Activated CD8-positive, alpha-beta memory T cell treated with anti-CD3 and anti-CD28 coated beads for 24 hours (primary cell): ENCODE results near the gene MTR.

Source experiments
- DNase-seq: peaks from one replicate; pipeline ENCODE4 v3.0.0-alpha.2; 2020

The MTR gene

DNA sequence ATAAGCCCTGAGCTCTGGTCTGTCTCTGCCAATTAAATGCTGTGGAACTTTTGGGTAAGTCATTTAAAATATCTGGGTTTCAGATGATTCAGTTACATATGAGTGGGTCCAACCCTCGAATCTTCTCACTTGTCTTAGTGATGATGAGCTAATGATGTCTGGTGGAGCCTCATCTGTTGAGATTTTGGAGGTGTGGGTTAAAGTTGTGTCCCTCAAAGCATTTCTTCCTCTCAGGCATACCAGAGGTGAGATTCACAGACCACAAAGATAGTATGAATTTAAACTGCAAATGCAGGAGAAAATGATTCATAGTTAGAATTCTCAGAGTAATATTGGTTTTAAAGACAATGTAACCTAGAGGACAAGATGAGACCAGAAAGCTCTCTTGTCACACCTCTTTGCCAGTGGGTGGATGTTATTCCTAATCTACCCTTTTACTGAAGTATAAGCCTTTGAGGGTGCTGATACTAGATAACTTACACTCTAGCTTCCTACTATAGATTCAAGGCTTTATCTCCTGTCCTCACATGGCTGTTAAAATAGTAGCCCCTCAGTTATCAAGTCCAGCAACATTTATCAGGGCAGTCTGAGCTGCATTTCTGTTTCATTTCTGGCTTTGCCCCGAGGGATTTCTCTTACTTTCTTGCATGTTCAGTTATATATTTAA lies 118.4 kb downstream of the MTR start:
- no peak for DNase-seq

DNA sequence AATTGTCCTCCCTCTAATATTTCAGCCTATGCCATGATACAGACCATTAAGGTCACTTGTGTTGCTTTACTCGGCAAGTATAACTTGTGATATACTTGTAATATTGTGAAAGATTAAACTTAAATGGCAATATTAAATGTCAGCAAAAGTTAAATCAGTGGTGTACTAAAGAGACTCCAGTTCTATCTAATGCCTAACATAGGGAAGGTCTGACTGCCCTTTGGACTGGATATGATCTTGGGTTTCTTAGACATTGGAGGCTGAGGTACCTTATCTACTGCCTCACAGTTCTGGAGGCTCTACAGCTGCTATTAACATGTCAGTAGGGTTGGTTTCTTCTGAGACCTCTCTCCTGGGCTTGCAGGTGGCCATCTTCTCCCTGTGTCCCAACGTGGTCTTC lies 119.3 kb downstream of the MTR start:
- DNase-seq, result no peak

DNA sequence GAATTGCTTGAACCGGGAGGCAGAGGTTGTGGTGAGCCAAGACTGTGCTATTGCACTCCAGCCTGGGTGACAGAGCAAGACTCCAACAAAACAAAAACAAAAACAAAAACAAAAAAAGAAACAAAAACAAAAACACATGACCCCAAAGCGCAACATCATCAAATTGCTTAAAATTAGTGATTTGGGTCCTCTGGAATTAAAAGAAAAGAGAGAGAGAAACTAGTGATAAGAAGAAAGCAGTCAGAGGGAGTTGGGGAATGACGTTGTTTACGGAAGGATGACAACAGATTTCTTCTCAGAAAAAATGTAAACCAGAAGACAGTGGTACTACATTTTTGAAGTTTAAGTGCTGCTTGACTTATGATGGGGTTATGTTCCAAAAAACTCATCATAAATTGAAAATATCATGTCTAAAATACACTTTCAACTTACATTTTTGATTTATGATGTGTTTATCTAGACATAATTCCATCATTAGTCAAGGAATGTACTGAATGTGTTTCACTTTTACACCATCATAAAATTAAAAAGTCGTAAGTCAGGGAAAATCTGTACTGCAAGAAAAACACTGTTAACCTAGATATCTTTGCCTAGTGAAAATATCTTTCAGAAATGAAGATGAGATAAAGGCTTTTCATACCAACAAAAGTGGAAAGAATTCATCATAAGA lies 121.2 kb downstream of the MTR start:
- no peak for DNase-seq

GRCh38 chr1:236917448-236917847 lies 122.4 kb downstream of the MTR start:
- no peak for DNase-seq

DNA sequence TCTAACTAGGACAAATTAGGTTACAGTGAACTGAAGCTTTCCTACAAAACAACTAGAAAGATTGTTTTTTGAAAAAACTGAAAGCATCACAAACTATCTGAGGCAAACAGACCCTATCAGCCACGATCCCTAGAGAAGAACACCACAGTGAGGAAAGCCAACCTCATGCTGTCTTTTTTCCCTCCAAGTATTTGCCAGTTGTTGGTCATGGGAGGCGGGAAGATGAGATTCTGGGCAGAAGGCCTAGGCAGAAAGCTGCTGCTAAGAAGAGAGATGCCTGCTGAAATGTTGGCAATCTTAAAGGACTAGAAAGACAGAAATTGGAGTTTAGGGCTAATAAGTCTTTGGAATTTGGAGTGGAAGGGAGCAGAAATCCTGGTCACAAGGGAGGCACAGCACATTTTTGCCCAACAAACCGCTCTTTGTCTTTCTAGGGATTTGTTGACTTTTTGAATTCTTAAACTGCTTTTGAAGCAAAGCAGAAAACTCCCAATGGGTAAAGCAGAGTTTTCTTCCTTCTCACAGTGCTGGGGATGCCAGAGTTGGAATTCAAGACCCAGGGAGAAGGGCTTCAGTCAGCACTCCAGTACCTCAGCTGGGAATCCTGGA lies 125.3 kb downstream of the MTR start:
- no peak for DNase-seq

DNA sequence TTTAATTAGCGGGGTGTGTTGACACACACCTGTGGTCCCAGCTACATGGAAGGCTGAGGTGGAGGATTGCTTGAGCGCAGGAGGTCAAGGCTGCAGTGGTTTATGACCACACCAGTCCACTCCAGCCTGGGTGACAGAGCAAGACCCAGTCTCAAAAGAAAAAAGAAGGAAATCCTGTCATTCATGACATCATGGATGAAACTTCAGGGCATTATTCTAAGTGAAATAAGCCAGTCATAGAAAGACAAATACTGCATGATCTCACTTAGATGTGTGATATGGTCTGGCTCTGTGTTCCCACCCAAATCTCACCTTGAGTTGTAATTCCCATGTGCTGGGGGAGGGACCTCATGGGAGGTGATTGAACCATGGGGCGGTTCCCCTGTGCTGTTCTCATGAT lies 126.5 kb downstream of the MTR start:
- DNase-seq, result no peak

DNA sequence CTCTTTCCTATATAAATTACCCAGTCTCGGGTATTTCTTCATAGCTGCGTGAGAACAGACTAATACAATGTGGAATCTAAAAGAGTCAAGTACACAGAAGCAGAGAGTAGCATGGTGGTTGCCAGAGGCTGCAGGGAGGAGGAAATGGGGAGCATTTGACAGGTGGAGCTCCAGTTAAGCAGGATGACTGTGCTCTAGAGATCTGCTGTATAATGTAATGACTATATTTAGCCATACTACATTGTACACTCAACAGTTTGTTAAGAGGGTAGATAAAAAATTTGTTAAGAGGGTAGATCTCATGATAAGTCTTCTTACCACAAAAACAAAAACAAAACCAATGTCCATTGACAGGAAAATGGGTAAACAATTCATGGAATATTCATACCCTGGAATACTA lies 127.1 kb downstream of the MTR start:
- DNase-seq, result no peak

GRCh38 chr1:236925386-236925785 lies 130.3 kb downstream of the MTR start:
- no peak for DNase-seq

GRCh38 chr1:236930503-236930902 lies 135.4 kb downstream of the MTR start:
- DNase-seq, result no peak

GRCh38 chr1:236938760-236939159 lies 143.7 kb downstream of the MTR start:
- no peak for DNase-seq

GRCh38 chr1:236942431-236942830 lies 147.3 kb downstream of the MTR start:
- no peak for DNase-seq

GRCh38 chr1:236944556-236944955 lies 149.5 kb downstream of the MTR start:
- DNase-seq, result no peak

DNA sequence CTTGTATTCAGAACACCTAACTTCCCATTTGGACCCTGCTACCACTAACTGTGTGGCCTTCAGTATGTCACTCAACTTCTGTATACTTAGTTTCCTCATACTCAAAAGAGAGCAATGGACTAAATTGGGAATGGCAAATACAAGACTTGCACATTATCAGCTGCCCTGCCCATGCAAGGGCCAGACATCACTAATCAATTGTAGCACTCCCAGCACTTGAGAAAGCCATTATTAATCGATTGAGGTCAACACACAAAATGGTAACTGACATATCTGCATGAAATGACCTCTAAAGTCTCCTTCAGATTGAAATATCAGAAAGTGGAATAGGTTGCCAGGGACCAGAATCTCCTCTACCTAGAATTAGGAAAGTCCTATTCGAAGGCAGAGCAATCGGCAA lies 149.9 kb downstream of the MTR start:
- no peak for DNase-seq

DNA sequence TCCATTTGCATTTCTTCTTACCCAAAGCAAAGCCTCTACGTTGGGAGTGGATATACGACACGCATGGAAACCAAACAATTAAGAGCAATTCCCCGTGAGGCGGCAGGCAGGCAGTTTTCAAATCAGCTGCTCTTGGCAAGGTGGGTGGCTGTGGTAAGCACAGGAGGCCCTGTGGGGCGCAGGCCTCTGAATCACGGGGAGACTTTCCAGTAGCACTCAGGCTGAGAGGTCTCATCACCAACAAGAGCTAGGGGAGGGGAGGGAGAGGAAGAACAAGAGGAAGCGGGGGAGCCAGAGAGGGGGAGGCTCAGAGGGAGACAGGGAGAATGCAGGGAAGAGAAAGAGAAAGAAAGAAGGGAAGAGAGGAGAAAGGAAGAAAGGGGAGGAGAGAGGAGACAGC lies 152.7 kb downstream of the MTR start:
- DNase-seq, result no peak

DNA sequence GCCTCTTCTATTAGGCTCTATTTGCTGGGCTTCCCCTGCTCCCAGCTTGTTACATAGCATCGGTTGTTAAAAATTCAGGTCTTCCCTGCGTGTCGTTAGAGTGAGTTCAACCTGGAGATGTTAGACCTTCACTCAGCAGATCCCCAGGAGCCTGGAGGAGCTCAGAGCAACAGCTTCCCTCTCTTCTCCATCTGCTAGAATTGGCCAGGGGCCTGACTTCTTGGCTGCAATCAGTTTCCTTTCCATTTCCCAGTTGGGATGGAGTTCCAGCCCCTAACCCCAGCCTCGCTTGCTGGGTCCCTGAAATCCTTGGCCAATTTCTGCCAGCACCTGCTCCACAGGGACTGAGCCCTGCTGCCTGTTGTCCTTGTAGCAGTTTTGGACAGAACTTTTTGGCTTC lies 153.3 kb downstream of the MTR start:
- no peak for DNase-seq

DNA sequence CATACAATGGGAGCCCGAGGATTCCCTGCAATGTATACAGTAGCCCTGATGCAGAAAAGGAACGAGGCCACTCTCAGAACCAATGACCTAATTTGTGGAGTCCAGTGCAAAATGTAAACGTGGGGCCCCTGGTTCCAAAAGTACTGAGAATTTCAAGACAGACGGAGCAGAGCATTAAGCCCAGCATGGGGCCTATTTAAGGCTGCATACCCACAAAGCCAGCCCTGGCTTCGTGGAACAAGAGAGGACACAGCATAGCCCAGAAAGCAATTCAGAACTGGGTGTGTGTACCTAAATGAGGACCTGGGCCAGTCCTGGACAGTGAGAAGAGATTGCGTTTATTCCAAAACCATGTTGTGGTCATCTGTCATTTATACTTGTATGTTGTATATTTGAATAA lies 153.9 kb downstream of the MTR start:
- DNase-seq, result no peak

- DNase-seq, result no peak
Observed at GRCh38 chr1:236950365-236950764, 155.3 kb downstream of the MTR start.

DNA sequence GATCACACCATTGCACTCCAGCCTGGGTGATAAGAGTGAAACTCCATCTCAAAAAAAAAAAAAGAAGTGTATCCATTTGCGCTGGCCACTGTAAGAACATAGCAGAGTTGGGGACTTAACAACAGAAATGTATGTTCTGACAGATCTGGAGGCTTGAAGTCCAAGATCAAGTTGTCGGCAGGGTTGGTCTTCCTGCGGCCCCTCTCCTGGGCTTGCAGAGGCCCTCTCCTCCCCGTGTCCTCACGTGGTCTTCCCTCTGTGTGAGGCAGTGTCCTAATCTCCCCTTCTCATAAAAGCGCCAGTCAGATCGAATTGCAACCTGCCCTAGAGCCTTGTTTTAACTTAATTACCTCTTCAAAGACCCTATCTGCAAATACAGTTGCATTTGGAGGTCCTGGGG lies 156.6 kb downstream of the MTR start:
- no peak for DNase-seq

DNA sequence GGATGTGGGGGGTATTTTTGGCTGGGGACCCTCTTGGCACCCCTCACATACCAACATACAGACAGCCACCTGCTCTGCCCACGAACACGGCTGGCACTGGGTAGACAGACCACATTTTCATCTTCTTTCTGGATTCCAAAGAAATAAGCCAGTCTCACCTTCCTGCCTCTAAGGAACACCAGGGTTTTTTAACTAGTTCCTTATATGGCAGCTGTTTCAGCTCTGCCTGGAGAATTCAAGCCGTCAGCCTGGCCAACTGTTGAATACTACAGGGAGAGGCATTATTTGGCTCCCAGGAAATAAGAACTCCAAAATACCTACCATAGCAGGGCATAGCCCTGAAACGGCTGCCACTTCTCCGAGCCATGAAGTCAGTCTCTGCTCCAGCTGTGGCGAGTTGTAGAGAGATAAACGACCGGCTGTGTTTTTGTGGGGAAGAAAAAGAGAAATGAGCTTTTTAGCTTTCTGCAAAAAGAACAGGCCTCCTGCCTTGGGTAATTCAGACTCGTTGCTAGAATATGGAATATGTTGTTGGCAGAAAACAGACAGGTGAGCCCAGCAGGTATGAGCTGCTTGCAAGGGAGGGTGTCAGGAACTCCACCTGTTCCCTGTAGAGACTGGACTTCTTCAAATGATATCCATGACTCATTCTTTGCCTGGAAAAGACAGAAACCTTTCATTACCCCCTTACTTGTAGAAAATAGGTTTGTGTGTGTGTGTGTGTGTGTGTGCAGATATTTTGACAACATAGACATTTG lies 157.3 kb downstream of the MTR start:
- DNase-seq, result no peak

DNA sequence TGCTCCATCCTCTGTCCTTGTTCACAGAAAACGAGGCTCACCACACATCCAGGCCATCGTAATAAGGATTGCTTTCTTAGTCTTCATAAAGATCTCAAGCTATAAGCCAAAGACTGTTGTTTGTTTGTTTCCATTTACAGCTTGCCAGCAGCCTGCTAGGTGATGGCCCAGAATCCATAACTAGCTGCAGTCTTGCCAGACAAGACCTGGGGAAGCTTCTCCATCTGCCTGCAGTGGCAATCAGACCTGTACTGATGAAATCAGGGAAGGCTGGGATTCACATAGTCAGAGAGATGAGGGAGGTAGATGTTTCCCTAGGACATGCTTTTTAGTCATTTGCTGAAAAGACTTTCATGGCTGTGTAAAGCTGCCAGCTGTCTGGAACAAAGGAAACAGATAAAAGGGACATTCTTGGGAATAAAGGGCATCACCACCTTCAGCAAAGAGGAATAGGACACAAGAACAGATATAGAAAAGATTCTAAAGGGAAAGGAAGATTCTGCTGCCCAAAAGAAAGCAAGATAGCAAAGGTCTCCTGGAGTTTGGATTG lies 158.1 kb downstream of the MTR start:
- DNase-seq, result no peak
